Measurements from ENCODE around the gene B9D1.

B9D1 gene, protein sequence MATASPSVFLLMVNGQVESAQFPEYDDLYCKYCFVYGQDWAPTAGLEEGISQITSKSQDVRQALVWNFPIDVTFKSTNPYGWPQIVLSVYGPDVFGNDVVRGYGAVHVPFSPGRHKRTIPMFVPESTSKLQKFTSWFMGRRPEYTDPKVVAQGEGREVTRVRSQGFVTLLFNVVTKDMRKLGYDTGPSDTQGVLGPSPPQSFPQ

DNA sequence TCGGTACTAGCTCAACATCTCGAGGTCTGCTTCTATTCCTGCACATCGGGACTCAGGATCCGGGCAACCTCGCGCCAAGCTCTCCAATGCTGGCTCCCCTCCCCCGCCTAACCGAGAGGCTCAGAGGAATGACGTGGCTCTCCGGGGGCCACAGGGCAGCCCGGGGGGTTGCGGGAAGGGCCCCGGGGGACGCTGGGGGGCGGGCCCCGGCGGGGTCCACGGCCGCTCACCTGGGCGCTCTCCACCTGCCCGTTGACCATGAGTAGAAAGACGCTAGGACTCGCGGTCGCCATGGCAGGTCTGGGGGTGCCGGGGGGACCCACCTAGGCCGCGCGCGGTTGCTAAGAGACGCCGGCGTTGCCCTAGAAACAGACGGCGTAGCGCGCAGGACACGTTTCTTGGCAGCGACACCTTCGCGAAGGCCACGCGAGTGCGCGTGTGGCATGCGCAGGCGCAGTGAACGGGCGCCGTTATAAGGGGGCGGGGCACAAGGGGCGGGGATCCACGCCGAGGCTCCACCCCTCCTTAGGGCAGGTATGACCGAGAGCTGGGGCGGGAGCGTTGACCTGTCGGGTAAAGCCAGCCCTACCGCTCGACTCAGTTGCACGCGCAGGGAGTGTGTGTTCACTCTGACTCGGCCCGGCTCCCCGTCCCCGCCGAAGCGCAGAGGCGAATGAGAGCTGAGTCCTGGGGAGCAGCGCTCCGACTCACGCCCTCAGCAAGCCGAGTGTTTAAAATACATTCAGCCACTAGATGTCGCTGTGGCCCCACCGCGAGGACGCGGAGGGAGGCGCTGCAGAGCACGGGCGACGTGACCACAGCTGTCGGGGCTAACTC, at the start of gene B9D1:
Gene B9D1, minus strand, starts transcription at position 447 of the 837 bp plus-strand sequence. Its CDS starts 154 bp downstream, at position 293.
- in situ Hi-C loops (cut with HindIII; ENCODE audit: low pct_ligation_motif_present, low pct_unique_long_range_greater_than_20kb, low sequenced_read_pairs), result loop anchor here (25.0 kb wide), 1 partner anchor 100 kb away; no protein-coding TSS in a partner anchor
- DNase-seq, result peak; percentile 95

DNA sequence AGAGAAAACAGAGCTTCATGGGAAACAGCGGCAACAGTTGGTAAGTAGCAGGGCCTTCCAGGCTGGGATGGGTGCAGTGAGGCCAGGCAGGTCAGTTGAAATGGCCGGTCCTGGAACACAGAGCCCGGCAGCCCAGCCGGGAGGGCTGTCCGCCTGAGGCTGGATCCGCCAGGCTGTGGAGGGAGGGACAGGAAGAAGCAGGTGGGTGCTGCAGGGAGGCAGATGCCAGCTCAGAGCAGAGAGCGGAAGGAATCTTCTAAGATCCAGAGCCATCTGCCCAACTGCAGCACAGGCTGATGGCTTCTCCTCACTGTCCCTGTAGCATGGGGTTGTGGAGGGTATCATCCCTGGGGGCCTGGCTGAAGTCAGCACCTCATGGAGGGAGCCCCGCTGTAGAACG, 49.1 kb upstream of the B9D1 start:
- no peak for DNase-seq

DNA sequence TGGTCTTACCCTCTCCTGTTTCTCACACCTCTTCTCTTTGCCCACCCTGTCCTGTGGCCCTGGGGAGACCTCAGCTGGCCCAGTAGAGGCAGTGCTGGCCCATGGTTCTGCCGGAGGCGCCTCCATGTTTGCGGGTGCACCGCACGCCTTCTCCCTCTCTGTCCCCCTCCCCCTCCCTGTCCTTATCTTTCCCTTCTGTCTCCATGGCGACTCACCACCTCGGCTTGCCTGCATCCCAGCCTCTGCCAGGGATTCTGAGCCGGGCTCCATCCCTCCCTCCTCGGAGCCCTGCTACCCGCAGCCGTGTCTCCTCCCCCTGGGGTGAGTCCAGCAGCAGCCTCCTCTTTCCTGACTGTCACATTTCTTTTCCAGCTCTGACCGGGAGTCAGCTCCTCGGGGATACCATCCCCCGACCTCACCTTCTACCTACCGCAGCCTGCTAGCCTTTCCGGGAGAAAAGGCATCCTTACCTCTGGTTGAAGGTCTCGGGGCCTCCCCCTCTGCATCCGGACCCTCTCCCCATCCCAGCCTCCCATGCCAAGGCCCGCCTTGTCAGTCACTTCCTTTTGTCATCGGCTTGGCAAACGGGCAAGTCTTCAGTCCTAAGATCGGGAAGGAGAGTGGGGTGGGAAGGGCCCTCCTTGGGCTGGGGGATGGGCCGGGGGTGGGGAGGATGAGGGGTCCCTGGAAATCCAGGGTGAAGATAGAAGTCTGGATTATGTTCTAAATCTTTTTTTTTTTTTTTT, 48.5 kb upstream of the B9D1 start, which contains the start of gene RNF112:
Gene RNF112, plus strand, starts transcription at position 358 of the 746 bp plus-strand sequence. Its CDS starts 177 bp downstream, at position 535.
- in situ Hi-C loops (cut with HindIII; ENCODE audit: low pct_ligation_motif_present, low pct_unique_long_range_greater_than_20kb, low sequenced_read_pairs), result no loop called here
- no peak for DNase-seq

More for the DNA sequence above, 49.1 kb upstream of the B9D1 start:
- in situ Hi-C loops (cut with HindIII; ENCODE audit: low pct_ligation_motif_present, low pct_unique_long_range_greater_than_20kb, low sequenced_read_pairs), result no loop called here

- in situ Hi-C loops (cut with HindIII; ENCODE audit: low pct_ligation_motif_present, low pct_unique_long_range_greater_than_20kb, low sequenced_read_pairs), result no loop called here
Observed at GRCh38 chr17:19410091-19410490, 47.6 kb upstream of the B9D1 start.

DNA sequence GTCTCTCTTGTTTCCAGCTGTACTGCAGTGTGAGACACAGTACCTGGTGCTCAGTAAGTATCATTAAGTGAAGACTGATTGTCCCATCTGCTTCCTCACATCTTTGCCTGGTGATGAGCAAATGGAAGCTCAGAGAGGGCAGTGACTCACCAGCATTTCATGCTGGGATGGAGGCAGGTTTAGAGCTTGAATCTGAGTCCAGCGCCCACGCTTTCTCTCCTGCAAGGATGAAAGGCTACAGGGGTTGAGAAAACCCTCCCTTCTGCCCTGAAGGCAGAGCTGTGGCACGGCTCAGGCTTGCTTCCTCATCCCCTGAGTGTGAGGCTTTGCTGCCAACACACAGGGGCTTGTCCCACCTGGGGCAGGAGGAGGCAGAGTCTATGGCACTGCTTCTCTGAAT, 47.0 kb upstream of the B9D1 start:
- no peak for DNase-seq
- in situ Hi-C loops (cut with HindIII; ENCODE audit: low pct_ligation_motif_present, low pct_unique_long_range_greater_than_20kb, low sequenced_read_pairs), result no loop called here

More at GRCh38 chr17:19410091-19410490, 47.6 kb upstream of the B9D1 start:
- no peak for DNase-seq

DNA sequence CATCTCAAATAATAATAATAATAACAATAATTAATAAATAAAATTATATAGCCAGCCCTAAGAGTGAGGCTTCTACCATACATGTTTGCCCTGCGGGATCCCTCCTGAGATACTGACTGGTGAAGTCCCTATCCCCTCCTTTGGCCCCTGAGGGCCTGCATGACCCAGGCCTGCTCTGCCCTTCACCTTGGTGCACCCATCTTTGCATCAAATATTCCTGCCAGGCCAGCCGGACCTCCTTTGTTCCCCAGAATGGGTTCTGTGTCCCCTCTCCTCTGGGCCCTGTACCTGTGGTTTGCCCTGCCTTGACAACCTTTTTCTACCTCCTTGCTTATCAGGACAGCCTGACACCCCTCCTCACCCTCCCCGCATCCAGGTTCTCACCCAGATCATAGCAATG, 46.5 kb upstream of the B9D1 start:
- in situ Hi-C loops (cut with HindIII; ENCODE audit: low pct_ligation_motif_present, low pct_unique_long_range_greater_than_20kb, low sequenced_read_pairs), result no loop called here

GRCh38 chr17:19408346-19408710, 45.8 kb upstream of the B9D1 start:
- no peak for DNase-seq
- in situ Hi-C loops (cut with HindIII; ENCODE audit: low pct_ligation_motif_present, low pct_unique_long_range_greater_than_20kb, low sequenced_read_pairs), result no loop called here

More for the DNA sequence above, 46.5 kb upstream of the B9D1 start:
- no peak for DNase-seq

DNA sequence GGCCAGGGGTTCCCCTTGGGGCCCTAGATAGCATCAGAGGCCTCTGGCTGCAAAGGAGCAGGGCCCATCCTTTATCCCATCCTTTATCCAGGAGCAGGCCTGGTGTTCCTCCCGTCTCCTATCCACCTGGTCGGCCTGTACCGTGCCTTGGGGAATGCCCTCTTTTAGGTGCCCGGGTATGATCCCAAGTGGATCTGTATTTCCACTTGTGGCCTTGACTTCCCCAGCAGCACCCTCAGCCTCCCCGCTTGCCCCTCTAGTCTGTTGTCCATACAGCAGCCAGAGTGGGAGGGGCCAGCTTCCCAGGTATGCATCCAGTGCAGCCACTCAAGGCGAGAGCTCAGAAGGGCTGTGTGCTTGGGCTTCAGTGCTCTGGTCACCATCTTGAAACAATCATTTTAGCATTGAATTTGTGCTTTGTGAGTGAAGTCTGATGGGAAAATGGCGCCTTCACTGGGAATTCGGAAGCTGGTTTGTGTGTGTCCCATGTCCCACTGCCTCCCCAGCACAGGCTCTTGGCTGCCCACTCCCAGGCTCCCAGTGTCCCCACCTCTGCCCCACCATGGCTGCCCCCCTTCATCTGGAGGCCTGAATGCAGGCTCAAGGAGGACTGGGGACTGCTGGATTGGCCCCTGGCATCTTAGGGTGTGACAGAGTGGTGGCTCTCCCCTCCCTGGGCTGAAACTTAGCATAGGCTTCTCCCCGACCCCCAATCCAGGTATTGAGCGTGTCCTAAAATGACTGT, 45.2 kb upstream of the B9D1 start:
- in situ Hi-C loops (cut with HindIII; ENCODE audit: low pct_ligation_motif_present, low pct_unique_long_range_greater_than_20kb, low sequenced_read_pairs), result no loop called here
- DNase-seq, result no peak

GRCh38 chr17:19405114-19405513, 42.6 kb upstream of the B9D1 start:
- DNase-seq, result no peak
- in situ Hi-C loops (cut with HindIII; ENCODE audit: low pct_ligation_motif_present, low pct_unique_long_range_greater_than_20kb, low sequenced_read_pairs), result no loop called here

- DNase-seq, result no peak
- in situ Hi-C loops (cut with HindIII; ENCODE audit: low pct_ligation_motif_present, low pct_unique_long_range_greater_than_20kb, low sequenced_read_pairs), result no loop called here
Observed at GRCh38 chr17:19404264-19404663, 41.7 kb upstream of the B9D1 start.

DNA sequence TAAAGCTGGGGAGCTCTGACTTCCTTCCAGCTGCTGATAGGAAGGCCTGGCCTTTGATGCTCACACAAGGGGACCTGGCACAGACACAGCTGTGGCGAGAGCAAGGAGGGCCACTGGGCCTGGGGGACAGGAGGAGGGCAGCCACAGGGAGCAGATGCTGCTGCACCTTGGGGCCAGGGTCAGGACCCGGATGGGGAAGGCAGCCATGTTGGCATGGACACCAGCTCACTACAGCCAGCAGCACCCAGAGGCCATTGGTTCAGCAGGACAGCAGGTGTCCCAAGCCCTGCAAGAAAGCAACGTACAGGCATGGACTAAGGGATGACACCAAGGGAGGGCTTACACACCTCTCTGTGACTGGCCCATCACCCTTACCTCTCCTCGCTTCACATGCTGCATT, 40.5 kb upstream of the B9D1 start:
- no peak for DNase-seq
- in situ Hi-C loops (cut with HindIII; ENCODE audit: low pct_ligation_motif_present, low pct_unique_long_range_greater_than_20kb, low sequenced_read_pairs), result no loop called here

DNA sequence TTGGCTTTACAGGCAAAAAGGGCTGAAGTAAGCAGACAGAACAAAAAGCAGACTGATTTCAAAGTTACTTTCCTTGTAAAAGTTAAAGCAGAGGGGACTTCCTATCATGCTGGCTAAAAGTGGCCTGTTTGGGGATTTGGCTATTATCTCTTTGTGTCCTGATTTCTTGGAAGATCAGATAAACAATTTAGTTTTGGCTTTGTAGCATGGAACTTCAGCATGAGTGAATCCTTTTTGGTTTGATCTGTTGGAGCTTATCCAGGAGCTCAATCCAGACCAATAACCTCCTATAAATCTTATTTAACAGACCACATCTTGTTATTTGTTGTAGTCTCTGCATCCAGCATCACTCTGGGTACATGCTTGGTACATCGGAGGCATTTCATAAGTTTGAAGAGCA, 39.6 kb upstream of the B9D1 start:
- in situ Hi-C loops (cut with HindIII; ENCODE audit: low pct_ligation_motif_present, low pct_unique_long_range_greater_than_20kb, low sequenced_read_pairs), result no loop called here
- DNase-seq, result no peak

- no peak for DNase-seq
- in situ Hi-C loops (cut with HindIII; ENCODE audit: low pct_ligation_motif_present, low pct_unique_long_range_greater_than_20kb, low sequenced_read_pairs), result no loop called here
Observed at GRCh38 chr17:19401321-19402010, 38.9 kb upstream of the B9D1 start.

- DNase-seq, result no peak
Observed at GRCh38 chr17:19399750-19400450, 37.4 kb upstream of the B9D1 start.

DNA sequence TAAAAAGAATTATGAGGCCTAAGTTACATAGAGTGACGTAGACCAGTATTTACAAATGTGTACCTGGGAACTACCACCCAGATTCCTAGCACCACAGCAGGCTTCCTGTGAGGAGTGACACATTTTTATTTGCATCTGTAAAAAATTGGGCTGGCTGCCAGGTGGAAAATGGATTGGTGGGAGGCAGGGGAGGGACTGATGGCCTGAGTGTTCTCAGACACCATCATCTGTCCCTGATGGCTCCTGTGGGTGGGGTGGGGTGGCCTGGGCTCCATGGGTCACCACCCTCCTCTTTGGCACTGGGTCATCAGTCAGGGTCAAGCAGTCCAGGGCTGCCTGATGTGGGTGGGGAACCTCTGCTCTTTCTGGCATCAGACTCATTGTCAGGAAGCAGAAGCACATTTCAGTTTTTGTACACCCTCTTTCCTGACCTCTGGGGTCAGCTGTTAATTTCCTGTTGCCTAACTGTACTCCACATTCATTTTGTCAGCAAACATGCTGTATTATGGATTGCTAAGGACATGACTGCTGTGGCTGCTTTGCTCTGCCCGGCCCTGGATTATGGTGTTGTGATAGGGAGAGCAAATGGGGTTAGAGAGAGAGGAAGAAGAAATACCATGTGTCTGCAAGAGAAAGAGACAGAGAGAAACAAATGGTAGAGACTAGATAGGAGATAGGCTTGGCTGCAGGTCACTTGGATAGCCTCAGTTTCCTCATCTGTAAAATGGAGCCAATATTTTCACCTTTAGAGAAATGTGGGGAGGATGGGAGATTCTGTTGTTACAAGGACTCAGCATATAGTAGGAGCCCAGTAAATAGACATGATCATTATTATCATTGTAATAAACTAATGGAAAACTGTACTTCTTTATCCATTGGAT, 36.0 kb upstream of the B9D1 start:
- in situ Hi-C loops (cut with HindIII; ENCODE audit: low pct_ligation_motif_present, low pct_unique_long_range_greater_than_20kb, low sequenced_read_pairs), result no loop called here
- no peak for DNase-seq

More at GRCh38 chr17:19399750-19400450, 37.4 kb upstream of the B9D1 start:
- in situ Hi-C loops (cut with HindIII; ENCODE audit: low pct_ligation_motif_present, low pct_unique_long_range_greater_than_20kb, low sequenced_read_pairs), result no loop called here

GRCh38 chr17:19397556-19398041, 35.1 kb upstream of the B9D1 start:
- DNase-seq, result no peak
- in situ Hi-C loops (cut with HindIII; ENCODE audit: low pct_ligation_motif_present, low pct_unique_long_range_greater_than_20kb, low sequenced_read_pairs), result no loop called here
